ENCODE measurements around the gene GCLC.
"Not testable (repeated sequence)": the region's sequence is repeated elsewhere in the genome, so short reads cannot be mapped to it uniquely, and the experiment has no call there.

GCLC gene

DNA sequence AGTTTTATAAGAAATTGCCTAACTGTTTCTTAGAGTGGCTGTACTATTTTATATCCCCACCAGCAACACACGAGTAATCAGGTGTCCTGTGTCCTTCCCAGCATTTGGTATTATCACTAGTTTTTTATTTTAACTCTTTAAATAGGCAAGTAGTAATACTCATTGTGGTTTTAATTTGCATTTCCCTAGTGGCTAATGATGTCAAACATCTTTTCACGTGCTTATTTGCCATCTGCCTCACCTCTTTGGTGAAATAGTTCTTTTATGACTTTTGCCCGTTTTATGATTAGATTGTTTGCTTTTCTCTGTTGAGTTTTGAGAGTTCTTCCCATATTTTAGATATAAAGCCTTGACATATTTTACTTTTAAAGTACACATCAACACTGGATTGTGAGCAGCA, 57.8 kb downstream of the GCLC start:
- DNase-seq (ENCODE audit: insufficient read length, low spot score): no peak
- no peak for FAIRE-seq

DNA sequence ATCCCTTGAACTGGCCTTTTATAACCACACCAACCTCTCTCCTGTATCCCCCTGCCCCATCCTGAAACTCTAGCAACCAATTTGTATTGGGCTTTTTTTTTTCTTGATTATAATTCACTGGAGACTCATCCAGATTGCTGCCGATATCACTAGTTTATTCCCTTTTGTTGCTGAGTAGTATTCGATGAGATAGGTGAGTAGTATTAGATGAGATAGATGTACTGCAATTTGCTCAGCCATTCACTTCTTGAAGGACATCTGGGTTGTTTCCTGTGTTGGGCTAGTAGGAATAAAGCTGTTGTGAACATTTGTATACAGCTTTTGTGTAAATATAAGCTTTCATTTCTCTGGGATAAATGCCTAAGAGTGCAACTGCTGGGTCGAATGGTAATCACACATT, 58.2 kb downstream of the GCLC start:
- FAIRE-seq (no peak), DNase-seq (ENCODE audit: insufficient read length, low spot score) (no peak)
- TF ChIP-seq TAF1 (IDR thresholded peaks at IDR 0.05; ENCODE audit: low read depth, low read length) (no peak), POLR2AphosphoS5 (IDR thresholded peaks at IDR 0.05; ENCODE audit: low read depth, low read length) (no peak), POLR2A (IDR thresholded peaks at IDR 0.05; ENCODE audit: low read depth, low read length) (no peak), SPI1 (IDR thresholded peaks at IDR 0.05; ENCODE audit: low read depth, low read length) (no peak), POU2F2 (IDR thresholded peaks at IDR 0.05; ENCODE audit: low read depth, low read length) (no peak), PAX5 (IDR thresholded peaks at IDR 0.05; ENCODE audit: insufficient read depth, low read length, severe bottlenecking) (no peak)

More for the DNA sequence above, 57.8 kb downstream of the GCLC start:
- TF ChIP-seq POLR2AphosphoS5 (IDR thresholded peaks at IDR 0.05; ENCODE audit: low read depth, low read length) (no peak), TAF1 (IDR thresholded peaks at IDR 0.05; ENCODE audit: low read depth, low read length) (no peak)

DNA sequence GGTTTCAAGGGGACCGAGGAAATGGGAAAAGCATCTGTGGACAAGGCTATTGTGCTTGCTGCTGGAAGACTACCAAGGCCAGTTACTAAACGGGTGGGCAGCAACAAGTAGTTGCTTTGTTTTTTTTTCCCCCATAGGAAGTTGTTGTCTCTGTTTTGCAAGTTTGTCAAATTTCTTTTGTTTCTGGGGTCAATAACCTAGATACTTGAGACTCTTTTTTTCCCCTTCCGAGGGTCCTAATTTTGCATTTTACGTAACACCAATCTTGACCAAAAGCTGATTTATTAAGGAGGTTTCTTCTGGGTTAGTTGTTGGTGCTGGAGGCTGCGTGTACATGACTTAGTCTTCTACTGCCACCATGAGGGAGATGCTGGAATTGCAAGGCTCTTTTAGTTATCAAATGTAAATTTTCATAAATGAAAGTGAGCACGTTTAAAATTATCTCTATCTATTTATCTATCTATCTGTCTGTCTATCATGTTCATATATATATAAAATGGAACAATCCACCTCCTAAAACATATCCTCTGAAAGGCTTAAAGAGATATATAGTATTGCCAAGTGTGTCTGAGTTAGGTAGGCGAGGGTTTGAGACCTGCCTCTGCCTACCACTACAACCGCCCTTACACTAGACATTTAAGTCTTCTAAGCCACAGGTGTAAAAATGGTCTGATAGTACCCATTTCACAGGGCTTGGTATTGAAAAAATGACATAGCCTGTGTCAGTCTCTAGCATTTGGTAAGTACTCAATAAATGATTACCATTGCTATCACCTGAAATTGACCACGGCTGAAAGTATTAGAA, 60.2 kb downstream of the GCLC start:
- FAIRE-seq (no peak), DNase-seq (ENCODE audit: insufficient read length, low spot score) (no peak)
- TF ChIP-seq POLR2A (IDR thresholded peaks at IDR 0.05; ENCODE audit: low read depth, low read length) (no peak), POLR2AphosphoS5 (IDR thresholded peaks at IDR 0.05; ENCODE audit: low read depth, low read length) (no peak), PAX5 (IDR thresholded peaks at IDR 0.05; ENCODE audit: insufficient read depth, low read length, severe bottlenecking) (no peak), SPI1 (IDR thresholded peaks at IDR 0.05; ENCODE audit: low read depth, low read length) (no peak), TAF1 (IDR thresholded peaks at IDR 0.05; ENCODE audit: low read depth, low read length) (no peak), POU2F2 (IDR thresholded peaks at IDR 0.05; ENCODE audit: low read depth, low read length) (no peak)

DNA sequence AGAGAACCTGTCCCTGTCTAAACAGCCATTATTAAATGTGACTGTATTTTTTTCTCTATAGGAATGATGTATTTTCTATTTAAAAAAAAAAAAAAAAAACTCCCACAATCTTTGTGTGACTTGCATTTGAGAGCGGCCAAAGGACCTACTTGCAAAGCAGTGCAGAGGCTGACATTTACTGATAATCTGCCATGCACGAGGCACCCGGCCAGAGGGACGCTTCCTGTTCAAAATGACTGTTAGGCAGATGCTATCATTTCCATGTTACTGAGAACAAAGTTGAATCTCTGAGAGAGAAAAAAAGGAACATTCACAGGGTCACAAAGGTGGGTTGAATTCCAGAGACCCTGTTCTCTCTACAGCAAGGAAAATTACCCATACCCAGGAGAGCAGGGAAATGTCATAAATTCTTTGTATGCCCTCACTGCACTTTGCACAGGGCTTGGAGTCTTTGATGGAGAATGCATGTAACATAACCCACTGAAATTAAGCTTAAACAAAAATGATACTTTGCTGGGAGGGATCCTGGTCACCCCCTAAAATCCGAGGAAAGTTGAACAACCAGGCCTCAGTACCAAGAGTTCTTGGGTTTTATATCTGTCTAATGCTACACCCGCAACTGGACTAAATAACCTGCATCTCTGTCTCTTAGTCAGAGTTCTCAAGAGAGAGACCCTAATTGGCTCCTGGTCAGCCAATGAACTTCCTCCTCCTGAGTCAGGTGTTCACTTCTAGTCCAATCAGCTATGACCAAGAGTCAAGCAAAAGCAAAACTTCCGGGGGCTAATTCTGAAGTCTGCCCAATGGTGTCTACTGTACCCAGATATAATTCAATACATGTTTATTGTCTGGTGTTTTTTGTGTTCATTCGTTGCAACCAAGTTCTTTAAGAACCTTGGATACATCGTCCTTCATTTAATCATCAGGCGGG, 61.2 kb downstream of the GCLC start:
- FAIRE-seq (peak; percentile 5), DNase-seq (ENCODE audit: insufficient read length, low spot score) (no peak)
- no peak for TF ChIP-seq PAX5 (IDR thresholded peaks at IDR 0.05; ENCODE audit: insufficient read depth, low read length, severe bottlenecking)
- TF ChIP-seq POLR2A (IDR thresholded peaks at IDR 0.05; ENCODE audit: low read depth, low read length): no peak
- TF ChIP-seq TAF1 (IDR thresholded peaks at IDR 0.05; ENCODE audit: low read depth, low read length): no peak
- TF ChIP-seq POU2F2 (IDR thresholded peaks at IDR 0.05; ENCODE audit: low read depth, low read length): no peak
- TF ChIP-seq SPI1 (IDR thresholded peaks at IDR 0.05; ENCODE audit: low read depth, low read length): no peak
- TF ChIP-seq POLR2AphosphoS5 (IDR thresholded peaks at IDR 0.05; ENCODE audit: low read depth, low read length): no peak

DNA sequence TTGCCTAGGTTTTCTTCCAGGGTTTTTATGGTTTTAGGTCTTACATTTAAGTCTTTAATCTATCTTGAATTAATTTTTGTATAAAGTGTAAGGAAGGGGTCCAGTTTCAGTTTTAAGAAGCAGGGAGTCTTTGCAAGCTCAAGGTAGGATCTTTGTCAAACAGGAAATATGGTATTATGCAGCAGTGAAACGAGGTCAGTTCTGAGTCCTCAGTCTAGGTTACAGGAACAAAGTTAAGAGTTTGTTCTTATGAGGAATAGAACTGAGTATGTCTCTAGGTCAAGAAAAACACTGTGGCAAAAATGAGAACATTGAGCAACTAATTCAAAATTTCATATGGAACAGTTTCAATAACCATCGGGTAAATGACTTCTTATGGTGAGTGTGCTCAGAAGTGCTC, 63.6 kb downstream of the GCLC start:
- TF ChIP-seq SPI1 (IDR thresholded peaks at IDR 0.05; ENCODE audit: low read depth, low read length) (no peak), TAF1 (IDR thresholded peaks at IDR 0.05; ENCODE audit: low read depth, low read length) (no peak), POU2F2 (IDR thresholded peaks at IDR 0.05; ENCODE audit: low read depth, low read length) (no peak), POLR2AphosphoS5 (IDR thresholded peaks at IDR 0.05; ENCODE audit: low read depth, low read length) (no peak), POLR2A (IDR thresholded peaks at IDR 0.05; ENCODE audit: low read depth, low read length) (no peak), PAX5 (IDR thresholded peaks at IDR 0.05; ENCODE audit: insufficient read depth, low read length, severe bottlenecking) (no peak)
- DNase-seq (ENCODE audit: insufficient read length, low spot score): no peak
- FAIRE-seq: peak; percentile 62

DNA sequence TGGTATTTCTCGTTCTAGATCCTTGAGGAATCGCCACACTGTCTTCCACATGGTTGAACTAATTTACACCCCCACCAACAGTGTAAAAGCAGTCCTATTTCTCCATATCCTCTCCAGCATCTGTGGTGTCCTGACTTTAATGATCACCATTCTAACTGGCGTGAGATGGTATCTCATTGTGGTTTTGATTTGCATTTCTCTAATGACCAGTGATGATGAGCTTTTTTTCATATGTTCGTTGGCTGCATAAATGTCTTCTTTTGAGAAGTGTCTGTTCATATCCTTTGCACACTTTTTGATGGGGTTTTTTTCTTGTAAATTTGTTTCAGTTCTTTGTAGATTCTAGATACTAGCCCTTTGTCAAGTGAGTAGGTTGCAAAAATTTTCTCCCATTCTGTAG, 64.1 kb downstream of the GCLC start:
- FAIRE-seq; DNase-seq (ENCODE audit: insufficient read length, low spot score): not testable (repeated sequence)

DNA sequence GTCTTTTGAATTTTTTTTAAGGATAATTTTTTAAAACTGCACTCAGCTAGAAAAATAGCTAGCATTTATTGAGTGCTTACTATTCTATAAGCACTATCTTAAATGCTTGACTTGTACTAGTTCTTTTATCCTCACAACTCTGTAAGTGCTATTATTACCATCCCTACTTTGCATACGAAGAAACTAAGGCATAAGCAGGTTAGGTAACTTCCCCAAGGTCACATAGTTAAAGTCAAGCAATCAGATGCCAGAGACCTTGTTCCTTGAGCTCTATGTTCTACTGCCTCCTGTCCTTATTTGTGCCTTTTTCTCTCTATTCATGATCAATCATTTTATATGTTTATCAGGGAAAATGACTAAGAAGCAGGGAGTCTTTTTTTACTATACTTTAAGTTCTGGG, 65.0 kb downstream of the GCLC start:
- DNase-seq (ENCODE audit: insufficient read length, low spot score) (no peak), FAIRE-seq (no peak)
- TF ChIP-seq SPI1 (IDR thresholded peaks at IDR 0.05; ENCODE audit: low read depth, low read length): no peak
- TF ChIP-seq TAF1 (IDR thresholded peaks at IDR 0.05; ENCODE audit: low read depth, low read length): no peak
- TF ChIP-seq POU2F2 (IDR thresholded peaks at IDR 0.05; ENCODE audit: low read depth, low read length): no peak
- no peak for TF ChIP-seq POLR2A (IDR thresholded peaks at IDR 0.05; ENCODE audit: low read depth, low read length)

DNA sequence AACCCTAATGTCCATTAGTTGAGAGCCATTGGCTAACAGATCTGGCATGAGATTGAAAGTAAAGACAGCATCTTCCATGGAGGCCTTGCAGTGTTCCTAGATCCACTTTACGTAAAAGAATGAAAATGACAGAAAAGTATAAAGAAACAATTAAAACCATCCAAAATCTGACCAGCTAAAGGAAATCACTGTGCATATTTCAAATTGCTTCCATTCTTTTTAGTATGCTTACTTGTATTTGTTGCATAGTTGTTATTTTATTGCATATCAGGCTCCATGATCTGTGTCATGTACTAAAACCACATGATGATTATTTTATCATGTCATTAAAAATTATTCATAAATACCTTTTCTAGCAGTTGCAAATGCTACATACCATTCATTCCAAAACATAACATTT, 67.9 kb downstream of the GCLC start:
- FAIRE-seq (no peak), DNase-seq (ENCODE audit: insufficient read length, low spot score) (no peak)
- no peak for TF ChIP-seq POLR2A (IDR thresholded peaks at IDR 0.05; ENCODE audit: low read depth, low read length)
- no peak for TF ChIP-seq POLR2AphosphoS5 (IDR thresholded peaks at IDR 0.05; ENCODE audit: low read depth, low read length)
- no peak for TF ChIP-seq POU2F2 (IDR thresholded peaks at IDR 0.05; ENCODE audit: low read depth, low read length)
- no peak for TF ChIP-seq SPI1 (IDR thresholded peaks at IDR 0.05; ENCODE audit: low read depth, low read length)
- no peak for TF ChIP-seq TAF1 (IDR thresholded peaks at IDR 0.05; ENCODE audit: low read depth, low read length)
- TF ChIP-seq PAX5 (IDR thresholded peaks at IDR 0.05; ENCODE audit: insufficient read depth, low read length, severe bottlenecking): no peak

DNA sequence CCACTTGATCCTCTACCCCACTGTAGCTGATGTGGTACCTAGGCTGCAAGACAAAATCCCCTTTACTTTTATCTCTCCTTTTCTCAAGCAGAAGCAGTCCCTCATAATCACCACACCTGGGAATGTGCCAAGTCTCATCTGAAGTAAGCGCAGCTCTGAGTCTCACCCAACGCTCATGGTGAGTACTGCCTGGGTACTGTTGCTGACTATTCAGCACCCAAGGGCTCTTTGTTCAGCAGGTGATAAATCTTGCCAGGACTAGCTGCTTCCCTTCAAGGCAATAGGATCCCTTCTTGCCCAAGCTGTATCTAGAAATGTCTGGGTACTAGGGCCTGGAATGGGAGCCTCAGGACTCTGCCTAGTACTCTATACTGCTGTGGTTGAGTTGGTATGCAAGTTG, 70.9 kb downstream of the GCLC start:
- FAIRE-seq (no peak), DNase-seq (ENCODE audit: insufficient read length, low spot score) (no peak)
- TF ChIP-seq SPI1 (IDR thresholded peaks at IDR 0.05; ENCODE audit: low read depth, low read length) (no peak), POLR2AphosphoS5 (IDR thresholded peaks at IDR 0.05; ENCODE audit: low read depth, low read length) (no peak), TAF1 (IDR thresholded peaks at IDR 0.05; ENCODE audit: low read depth, low read length) (no peak), PAX5 (IDR thresholded peaks at IDR 0.05; ENCODE audit: insufficient read depth, low read length, severe bottlenecking) (no peak), POLR2A (IDR thresholded peaks at IDR 0.05; ENCODE audit: low read depth, low read length) (no peak), POU2F2 (IDR thresholded peaks at IDR 0.05; ENCODE audit: low read depth, low read length) (no peak)

Measured in GM12891 (cell line).